DMS153 treated with DMSO at 0.1 percent for 48 hours (cell line): ENCODE measurements around the gene UTRN.

ENCODE experiments used
- DNase-seq: peaks from one replicate; lab custom pipeline; 2025; ENCODE audit not compliant: unreplicated experiment; lab: John Stamatoyannopoulos, UW

The UTRN gene

GRCh38 chr6:144279484-144280150 is 5.5 kb upstream of the UTRN start:
- DNase-seq, result no peak

GRCh38 chr6:144283646-144284477 is 1.3 kb upstream of the UTRN start:
- DNase-seq, result no peak

GRCh38 chr6:144284478-144284782 is 705 bp upstream of the UTRN start:
- DNase-seq, result no peak

GRCh38 chr6:144285548-144285797 is 338 bp downstream of the UTRN start:
- no peak for DNase-seq

DNA sequence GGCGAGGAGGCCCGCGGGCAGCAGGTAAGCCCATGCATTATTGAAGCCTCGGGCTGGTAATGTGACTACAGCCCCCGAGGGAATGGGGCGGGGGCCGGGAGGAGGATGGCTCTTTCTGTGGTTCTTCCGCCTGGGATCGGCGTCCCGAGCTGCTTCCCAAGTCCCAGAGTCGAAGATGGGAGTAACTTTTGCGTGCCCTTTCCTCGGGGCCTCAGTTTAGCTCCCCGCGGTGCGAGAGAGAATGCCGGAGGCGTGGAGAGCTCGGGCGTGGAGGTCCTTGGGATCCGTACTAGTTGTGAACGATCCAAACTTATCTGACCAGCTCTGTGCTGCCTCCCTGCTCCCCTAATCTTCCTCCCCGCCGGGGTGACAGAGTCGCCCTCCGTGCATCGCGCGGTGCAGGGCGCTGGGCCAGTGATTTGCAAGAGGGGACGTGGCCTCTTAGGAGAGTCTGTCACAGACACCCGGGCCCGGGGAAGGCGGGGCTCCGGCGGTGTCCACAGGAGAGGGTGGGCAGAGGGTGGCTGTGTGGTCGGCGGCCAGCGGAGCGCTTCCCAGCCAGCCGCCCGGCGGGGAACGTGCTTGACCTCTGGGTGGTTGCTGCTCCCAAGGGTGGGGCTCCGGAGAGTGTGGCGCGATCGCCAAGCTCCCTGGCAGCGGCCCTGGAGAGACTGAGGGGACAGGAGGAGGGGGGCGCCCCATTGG is 815 bp downstream of the UTRN start:
- no peak for DNase-seq

DNA sequence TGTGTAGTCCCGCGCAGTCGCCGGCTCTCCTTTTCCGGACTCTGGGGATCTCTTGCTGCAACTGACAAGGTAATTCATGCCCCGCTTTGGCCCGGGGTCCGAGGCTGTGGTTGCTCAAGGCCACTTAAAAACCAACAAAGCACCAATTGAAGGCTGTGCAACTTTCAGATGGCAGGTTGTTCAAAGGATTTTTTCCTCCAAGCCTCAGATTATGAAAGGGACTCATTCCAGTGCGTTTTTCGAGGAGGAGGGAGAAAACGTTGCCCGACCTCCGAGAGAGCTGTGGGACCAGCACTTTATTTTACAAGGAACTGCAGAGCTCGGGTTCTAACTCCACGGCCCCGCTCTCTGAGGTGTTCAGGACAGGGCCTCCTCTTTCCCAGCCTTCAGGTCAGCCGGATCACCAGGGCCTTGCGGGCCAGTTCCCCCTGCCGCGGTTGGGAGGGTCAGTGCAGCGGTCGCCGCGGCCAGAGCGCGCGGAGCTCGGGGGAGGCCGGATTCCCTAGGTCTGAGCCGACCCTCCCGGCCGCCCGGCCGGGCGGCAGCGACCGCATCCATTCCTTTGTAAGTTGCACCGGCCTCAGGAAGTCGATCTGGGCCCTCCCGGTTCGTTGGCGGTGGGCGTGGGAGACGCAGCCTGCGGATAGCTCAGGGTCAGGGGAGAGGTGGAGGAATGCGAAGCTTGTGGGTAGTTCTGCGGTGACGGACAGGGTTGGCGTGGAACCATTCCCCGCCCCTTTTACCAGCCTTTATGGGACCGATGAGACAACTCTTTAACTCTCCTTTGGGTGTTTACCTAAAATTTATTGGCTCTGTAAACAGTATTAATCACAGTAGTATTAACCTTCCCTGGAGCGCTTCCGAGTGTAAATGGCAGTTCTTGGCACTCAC is 1.6 kb downstream of the UTRN start:
- no peak for DNase-seq

- DNase-seq, result no peak
These were observed 3.9 kb downstream of the UTRN start for GRCh38 chr6:144289006-144289405.

DNA sequence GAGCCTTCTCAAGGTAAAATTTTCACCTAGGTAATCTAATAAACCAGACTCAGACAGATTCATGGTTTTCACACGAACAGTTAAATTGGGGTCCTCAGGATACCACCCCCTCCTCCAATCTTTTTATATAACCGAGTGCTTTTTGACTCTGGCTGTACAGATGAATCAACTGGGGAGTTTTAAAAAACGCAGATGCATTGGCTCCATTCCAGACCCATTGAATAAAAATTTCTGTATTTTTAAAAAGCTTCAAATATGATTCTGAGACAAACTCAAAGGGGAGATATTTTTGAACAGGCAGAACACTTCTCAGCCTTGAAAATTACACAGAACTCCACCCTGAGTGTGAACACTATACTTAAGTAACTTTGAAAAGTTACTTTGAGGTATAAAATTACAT is 7.2 kb downstream of the UTRN start:
- no peak for DNase-seq

DNA sequence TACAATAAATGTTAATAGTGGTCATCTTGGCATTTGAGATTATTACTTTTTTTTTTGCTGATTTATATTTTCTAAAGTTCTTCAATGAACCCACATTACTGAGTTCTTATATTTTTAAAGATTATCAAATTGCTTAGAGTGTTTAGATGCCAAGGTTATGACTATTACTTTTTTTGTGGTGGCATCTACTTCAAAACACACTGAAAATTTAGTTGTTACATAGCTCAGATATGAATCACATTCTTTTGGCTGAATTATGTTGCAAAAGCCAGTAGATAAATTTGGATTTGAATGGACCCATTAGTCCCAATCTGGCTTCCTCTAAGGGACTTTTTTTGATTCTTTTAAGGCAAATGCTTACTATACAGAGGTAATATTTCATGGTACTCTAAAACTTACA is 8.9 kb downstream of the UTRN start:
- no peak for DNase-seq

GRCh38 chr6:144295211-144295610 is 10.1 kb downstream of the UTRN start:
- no peak for DNase-seq

GRCh38 chr6:144295981-144296767 is 11.0 kb downstream of the UTRN start:
- no peak for DNase-seq

- no peak for DNase-seq
These were observed 11.8 kb downstream of the UTRN start for GRCh38 chr6:144296973-144297372.

GRCh38 chr6:144297511-144298100 is 12.5 kb downstream of the UTRN start:
- no peak for DNase-seq

- DNase-seq, result no peak
These were observed 13.1 kb downstream of the UTRN start for GRCh38 chr6:144298194-144298593.

DNA sequence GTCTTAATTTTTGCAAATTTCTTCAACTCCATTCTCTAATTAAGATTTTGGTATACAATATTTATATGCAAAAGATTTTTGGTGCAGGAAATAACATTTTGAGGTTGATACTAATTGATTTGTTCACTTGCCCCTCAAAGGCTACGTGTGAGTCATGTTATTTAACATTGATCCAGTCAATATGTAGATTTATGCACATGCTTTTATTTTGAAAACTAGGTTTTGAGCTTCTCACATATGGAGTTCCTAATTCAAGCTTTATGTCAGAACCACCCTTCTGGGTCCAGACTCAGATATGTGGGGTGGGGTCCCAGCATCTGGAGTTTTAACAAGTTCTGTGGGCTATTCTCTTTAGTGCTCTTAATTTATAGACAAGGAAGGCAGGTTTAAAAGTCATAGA is 13.8 kb downstream of the UTRN start:
- no peak for DNase-seq

- DNase-seq, result no peak
These were observed 17.7 kb downstream of the UTRN start for GRCh38 chr6:144302701-144303372.

DNA sequence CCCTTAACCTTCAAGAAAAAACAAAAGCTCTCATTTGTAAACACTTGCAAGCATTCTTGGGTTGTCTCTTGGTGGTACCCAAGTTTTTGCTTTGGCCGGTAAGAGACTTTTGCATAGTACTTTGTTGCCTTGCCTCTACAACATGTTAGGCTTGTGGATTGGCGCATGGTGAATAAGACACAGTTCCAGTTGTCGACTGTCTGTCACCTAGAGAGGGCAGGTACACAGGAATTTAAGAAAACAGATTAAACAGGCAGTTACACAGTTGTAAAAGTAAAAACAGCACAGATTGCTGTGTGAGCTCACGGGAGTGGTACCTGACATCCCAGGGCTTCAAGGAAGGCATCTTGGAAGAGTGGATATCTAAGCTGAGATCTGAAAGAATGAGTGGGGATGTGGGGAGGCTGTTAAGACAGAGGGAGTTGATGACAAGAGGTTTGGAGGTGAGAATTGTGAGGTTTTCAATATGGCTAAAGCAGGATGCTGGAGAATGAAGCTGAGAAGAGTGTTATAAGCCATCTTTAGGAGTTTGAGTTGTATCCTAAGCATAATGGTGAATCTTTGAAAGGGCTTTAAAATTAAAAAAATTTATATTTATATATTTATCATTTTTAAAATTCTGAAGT is 19.2 kb downstream of the UTRN start:
- DNase-seq, result no peak

DNA sequence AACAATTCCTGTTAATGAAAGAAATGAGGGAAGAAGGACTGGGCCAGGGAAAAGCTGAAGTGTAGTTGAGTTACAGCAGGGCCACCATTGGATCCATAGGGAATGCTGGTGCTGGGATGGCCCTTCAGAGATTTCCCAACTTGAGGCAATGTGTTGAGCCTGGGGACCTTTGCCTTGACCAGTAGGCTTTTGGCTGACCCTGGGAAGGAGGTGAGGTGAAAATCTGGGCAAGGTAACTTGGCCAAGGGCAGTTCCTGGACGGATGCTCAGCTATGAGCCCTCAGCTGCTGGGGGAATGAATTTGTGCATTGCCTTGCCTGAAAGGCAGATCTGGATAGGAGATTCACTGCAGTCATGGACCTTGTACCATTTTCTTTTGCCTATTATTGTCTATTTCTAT is 20.4 kb downstream of the UTRN start:
- no peak for DNase-seq

DNA sequence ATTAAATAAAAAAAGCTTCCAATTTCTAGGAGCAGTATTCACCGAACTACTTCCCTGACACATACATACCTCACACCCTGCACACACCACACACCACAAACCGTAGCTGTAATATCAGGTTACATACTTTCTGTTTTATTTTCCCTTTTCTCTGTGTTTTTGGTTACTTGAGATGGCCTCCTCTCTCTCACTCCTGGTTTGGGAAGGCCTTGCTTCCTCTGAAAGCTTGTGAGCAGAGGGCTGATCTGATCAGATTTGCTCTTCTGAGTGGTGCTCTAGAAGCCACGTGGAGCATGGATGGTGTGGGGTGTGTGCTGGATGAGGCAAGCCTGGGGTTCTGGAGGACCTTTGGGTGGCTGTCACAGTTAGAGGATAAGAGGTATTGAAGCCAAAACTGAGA is 20.9 kb downstream of the UTRN start:
- no peak for DNase-seq
